Right hindlimb (tissue), 1 donor: ENCODE results near the gene TFPI.
"Not testable (repeated sequence)": the region's sequence is repeated elsewhere in the genome, so short reads cannot be mapped to it uniquely, and the experiment has no call there.

Experiments
- DNase-seq: peaks from one replicate; pipeline ENCODE4 v3.0.0-alpha.2; 2018

Gene TFPI

DNA sequence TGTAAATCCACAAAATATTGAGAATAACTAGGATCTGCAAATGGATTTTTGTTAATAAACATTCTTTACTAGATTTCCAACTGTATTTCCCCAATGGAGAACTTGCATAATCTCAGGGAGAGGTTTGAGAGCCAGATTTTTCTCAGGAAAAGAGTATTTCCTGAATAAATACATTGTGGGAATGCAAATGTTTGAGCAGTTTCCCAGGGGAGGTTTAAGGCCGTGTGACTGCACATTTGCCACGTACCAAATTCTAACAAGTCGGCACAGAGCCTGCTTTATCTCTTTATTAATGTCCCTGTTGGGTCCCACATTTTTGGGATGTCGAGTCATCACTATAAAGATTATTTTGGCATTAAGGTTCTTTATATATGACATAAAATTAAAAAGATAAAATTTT lies 27.0 kb downstream of the TFPI start:
- no peak for DNase-seq

GRCh38 chr2:187526792-187527191 lies 27.4 kb downstream of the TFPI start:
- no peak for DNase-seq

DNA sequence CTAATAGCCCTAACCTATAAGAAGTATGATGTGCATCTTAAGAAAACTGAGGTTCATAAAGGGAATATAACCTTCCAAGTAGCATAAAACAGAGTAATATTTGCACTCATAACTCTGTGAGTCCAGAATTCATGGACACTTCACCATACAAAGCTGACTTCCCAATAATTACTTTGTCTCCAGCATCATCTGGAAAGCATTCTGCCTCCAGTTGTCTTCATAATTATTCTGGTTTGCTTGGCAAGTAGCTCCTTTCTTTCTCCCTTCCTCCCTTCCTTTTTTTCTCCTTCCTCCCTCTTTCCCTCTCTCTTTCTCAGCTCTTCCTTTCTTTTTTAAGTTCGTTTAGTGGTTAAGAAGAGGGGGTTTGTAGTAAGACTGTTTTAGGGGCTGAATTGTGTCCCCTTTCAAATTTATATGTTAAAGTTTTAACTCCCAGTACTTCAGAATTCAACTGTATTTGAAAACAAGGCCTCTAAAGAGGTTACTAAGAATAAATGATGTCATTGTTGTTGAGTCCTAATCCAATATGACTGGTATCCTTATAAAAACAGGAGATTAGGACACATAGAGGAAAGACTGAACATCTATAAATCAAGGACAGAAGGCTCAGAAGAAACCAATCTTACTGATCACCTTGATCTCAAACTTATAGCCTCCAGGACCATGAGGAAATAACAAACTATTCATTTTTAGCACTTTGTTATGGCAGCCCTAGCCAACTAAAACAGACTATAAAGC lies 28.9 kb downstream of the TFPI start:
- DNase-seq: no peak

DNA sequence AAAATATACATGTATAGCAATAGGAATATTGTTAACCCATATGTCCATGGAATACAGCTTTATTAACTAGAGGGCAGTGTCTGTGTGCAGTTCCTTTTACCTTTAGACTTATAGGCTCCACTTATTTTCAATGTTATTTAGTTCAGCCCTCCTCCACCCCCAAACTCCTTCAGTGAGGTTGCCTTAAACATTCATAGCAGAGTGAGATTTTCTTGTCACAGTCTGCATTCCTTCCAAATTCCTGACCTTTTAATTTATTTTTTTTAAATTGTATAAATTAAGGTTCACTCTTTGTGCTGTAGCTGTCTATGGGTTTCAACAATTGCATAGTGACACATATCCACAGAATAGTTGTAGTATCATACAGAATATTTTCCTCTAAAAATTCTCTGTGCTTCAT lies 30.9 kb downstream of the TFPI start:
- no peak for DNase-seq

DNA sequence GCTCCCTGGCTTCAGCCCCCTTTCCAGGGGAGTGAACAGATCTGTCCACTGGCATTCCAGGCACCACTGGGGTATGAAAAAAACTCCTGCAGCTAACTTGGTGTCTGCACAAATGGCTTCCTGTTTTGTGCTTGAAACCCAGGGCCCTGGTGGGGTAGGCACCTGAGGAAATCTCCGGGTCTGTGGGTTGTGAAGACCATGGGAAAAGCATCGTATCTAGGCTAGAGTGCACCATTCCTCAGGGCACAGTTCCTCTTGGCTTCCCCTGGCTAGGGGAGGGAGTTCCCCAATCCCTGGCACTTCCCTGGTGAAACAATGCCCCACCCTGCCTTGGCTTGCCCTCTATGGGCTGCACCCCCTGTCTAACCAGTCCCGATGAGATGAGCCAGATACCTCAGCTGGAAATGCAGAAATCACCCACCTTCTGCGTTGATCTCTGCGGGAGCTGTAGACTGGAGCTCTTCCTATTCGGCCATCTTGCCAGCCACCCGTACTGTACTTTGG lies 34.1 kb downstream of the TFPI start:
- no peak for DNase-seq

DNA sequence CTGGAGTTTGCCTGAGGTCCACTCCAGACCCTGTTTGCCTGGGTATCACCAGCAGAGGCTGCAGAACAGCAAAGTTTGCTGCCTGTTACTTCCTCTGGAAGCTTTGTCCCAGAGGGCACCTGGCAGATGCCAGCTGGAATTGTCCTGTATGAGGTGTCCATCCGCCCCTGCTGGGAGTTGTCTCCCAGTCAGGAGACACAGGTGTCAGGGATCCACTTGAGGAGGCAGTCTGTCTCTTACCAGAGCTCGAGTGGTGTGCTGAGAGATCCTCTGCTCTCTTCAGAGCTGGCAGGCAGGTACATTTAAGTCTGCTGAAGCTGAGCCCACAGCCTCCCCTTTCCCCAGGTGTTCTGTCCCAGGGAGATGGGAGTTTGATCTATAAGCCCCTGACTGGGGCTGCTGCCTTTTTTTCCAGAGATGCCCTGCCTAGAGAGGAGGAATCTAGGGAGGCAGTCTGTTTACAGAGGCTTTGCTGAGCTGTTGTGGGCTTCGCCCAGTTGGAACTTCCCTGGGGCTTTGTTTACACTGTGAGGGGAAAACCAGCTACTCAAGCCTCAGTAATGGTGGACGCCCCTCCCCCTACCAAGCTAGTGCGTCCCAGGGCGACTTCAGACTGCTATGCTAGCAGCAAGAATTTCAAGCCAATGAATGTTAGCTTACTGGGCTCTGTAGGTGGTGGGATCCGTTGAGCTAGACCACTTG lies 34.7 kb downstream of the TFPI start:
- DNase-seq: no peak

- not testable (repeated sequence) for DNase-seq
These were observed 36.4 kb downstream of the TFPI start for GRCh38 chr2:187517750-187518361.

- DNase-seq: not testable (repeated sequence)
These were observed 37.4 kb downstream of the TFPI start for GRCh38 chr2:187516630-187517510.

- no peak for DNase-seq
These were observed 39.3 kb downstream of the TFPI start for GRCh38 chr2:187514930-187515329.

DNA sequence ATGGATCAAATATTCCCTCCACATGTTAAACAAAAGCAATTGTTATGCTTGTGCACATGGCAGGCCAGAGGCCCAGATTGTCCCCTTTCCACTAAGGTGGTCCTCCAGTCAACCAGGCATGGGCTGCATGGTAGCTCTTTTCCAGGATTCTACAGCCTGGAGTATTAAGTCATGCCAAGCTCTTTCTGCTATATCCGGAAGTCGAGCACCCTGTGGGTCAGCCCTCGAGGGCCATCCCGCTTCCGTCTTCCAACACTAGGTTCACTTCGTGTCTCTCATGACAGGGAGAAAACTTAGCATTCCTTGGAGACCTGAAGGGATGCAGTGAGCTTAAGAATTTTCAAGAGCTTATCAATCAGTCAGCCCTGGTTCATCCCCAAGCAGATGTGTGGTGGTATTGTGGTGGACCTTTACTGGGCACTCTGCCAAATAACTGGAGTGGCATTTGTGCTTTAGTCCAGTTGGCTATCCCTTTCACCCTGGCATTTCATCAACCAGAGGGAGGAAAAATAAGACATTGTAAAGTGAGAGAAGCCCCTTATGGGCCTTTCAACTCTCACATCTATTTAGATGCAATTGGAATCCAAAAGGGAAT lies 39.9 kb downstream of the TFPI start:
- not testable (repeated sequence) for DNase-seq

GRCh38 chr2:187513460-187514234 lies 40.6 kb downstream of the TFPI start:
- DNase-seq: not testable (repeated sequence)

DNA sequence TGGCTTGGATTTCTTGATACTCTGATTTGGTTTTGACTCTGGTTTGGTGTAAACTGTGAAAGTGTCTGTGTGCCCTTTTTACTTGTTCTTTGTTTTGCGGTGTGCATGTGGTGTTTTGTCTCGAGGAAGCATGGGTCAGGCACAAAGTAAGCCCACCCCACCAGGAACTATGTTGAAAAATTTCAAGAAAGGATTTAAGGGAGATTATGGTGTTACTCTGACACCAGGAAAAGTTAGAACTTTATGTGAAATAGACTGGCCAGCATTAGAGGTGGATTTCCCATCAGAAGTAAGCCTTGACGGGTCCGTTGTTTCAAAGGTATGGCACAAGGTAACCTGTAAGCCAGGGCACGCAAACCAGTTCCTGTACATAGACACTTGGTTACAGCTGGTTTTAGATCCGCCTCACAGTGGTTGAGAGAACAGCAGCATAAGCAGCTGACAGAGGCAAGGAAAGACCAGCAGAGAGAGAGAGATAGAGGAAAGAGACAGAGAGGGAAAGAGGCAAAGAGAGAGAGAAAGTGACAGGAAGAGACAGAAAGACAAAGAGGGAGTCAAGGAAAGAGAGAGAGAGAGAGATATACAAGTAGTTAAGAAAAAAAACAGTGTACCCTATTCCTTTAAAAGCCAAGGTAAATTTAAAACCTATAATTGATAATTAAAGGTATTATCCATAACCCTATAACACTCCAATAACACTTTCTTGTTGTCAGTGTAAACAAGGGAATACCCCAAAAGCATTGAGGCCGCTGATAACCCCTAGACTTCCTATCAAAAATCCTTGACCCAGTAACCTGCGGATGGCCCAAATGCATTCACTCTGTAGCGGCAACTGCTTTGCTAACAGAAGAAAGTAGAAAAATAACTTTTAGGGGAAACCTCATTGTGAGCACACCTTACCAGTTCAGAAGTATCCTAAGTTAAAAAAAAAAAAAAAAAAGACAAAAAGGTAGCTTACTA lies 42.6 kb downstream of the TFPI start:
- no peak for DNase-seq

DNA sequence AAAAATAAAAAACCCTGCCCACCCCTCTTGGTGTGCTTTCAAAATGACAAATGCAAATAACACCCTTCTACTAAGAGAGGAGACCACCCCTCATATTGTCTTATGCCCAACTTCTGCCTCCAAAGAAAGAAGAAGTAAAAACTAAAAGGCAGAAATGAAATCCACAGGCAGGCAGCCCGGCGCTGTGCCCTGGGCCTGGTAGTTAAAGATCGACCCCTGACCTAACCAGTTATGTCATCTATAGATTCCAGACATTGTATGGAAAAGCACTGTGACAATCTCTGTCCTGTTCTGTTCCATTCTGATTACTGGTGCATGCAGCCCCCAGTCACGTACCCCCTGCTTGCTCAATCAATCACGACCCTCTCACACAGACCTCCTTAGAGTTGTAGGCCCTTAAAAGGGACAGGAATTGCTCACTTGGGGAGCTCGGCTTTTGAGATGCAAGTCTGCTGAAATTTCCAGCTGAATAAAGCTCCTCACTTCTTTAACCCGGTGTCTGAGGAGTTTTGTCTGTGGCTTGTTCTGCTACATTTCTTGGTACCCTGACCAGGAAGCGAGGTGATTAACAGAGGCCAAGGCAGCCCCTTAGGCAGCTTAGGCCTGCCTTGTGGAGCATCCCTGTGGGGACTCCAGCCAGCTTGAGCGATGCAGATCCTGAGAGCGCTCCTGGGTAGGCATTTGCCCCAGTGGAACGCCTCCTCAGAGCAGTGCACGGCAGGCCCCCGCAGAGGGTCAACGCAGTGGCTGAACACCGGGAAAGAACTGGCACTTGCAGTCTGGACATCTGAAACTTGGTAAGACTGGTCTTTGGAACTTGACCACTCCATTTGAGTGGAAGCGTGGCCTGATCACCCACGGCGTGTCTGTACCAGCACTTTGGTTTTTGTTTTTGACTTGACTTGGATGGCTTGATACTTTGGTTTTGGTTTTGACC lies 43.5 kb downstream of the TFPI start:
- not testable (repeated sequence) for DNase-seq

GRCh38 chr2:187509667-187510417 lies 44.4 kb downstream of the TFPI start:
- no peak for DNase-seq

DNA sequence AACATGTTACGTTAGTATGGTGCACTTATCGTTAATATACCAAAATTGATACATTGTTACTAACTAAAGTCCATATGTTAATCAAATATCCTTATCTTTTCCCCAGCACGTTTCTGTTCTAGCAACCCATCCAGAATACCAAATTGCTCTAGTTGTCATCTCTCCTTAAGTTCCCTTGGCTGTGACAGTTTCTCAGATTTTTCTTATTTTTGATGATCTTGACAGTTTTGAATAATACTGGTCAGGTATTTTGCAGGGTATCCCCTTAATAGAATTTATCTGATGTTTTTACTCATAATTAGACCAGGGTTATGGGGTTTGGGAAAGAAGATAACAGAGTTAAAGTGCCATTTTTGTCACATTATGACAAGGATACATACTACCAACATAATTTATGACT lies 47.8 kb downstream of the TFPI start:
- DNase-seq: no peak

DNA sequence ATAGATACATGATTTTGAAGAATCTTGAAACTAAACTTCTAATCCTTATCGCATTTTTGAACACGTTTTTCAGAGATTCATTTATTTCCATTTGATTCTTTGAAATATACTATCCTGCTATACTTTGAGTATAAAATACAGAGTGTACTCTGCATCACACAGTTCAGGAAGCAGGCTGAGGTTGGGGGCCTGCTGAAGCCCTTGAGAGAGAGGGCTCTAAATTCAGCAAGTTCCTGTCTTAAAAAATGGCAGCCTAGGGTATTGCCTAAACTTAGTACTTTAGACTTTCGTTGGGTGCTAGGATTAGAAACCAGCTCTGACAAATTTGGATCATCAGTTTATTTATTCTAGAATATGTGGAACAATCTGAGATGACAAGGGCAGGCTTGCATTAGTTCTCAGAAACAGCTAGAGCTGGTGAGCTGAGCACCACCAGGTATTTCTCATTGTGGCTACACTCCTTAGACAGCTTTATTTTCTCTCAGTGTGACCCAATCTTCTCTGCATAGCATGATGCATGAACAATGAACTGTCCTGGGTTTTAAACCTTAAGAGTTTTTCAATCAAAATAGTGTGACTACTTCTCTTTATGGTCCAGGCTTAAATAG lies 49.1 kb downstream of the TFPI start:
- DNase-seq: no peak

DNA sequence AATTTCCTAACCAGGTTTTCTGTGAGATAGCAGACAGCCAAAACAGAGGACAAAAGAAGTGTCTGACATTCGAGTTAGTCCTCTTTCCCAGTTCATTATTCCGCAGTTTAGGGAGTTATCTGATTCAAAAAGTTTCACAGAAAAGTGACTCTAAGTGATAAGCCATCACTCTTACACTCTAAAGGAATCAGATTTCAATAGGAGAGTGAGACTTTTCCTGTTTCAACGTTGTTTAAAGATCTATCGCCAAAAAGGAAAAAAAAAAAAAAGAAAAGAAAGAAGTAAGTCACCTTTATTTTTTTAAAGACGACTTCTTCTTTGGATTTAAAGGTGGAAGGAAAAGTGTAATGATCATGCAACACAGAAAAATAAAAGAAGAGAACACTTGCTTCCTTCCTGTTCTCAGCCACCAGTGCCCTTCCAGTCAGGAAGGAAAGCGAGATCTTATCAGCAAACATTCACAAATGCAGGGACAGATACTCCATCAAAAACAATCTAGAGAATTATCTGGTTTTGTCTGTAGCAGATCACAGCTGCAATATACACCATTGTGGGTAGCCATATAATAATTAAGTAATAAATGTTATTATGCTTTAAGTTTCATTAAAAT lies 49.8 kb downstream of the TFPI start:
- DNase-seq: no peak

- no peak for DNase-seq
These were observed 50.5 kb downstream of the TFPI start for GRCh38 chr2:187503700-187504099.
